ENCODE results near the gene PRKAG3. TPM values are rescaled to one million over a fixed set of nuclear protein-coding genes. Genes with fewer than 3 reads are reported as not detected.
A peak's percentile ranks its signal among the peaks of the same experiment; 100 is the strongest.

The PRKAG3 gene
- total RNA-seq, 6 donors from 2014 or later = not detected

- Histone ChIP-seq H3K9me3 (no peaks in the 10 kb centered on the region), H3K4me1 (peaks cover 7 to 14% (median 11%) of the 10 kb centered on the region in 4 donors), H3K36me3 (no peaks in the 10 kb centered on the region), H3K27me3 (peaks cover 0 to 29% (median 16%) of the 10 kb centered on the region in 4 donors), H3K27ac (no peak overlapping the region), H3K4me3 (no peak overlapping the region)
- ATAC-seq (ENCODE audit: low FRiP score in 2 of 2) = no peak
- TF ChIP-seq EP300 (IDR thresholded peaks at IDR 0.05) (no peak), POLR2A (IDR thresholded peaks at IDR 0.05) (no peak), CTCF (IDR thresholded peaks at IDR 0.05) (no peak), POLR2AphosphoS5 (IDR thresholded peaks at IDR 0.05) (no peak)
- 37 to 38% methylated on average over 5 of the region's 5 CpGs for WGBS, 2 donors
- DNase-seq = no peak
Measured at GRCh38 chr2:218854860-218855259, 23.3 kb upstream of the PRKAG3 start.

GRCh38 chr2:218853766-218854165 is 22.2 kb upstream of the PRKAG3 start:
- Histone ChIP-seq H3K36me3 (no peaks in the 10 kb centered on the region), H3K9me3 (no peaks in the 10 kb centered on the region), H3K27ac (no peak overlapping the region), H3K27me3 (peaks cover 0 to 20% (median 7%) of the 10 kb centered on the region in 4 donors), H3K4me3 (no peak overlapping the region), H3K4me1 (peaks cover 0 to 4% (median under 1%) of the 10 kb centered on the region in 4 donors)
- ATAC-seq (ENCODE audit: low FRiP score in 2 of 2) = no peak
- TF ChIP-seq POLR2AphosphoS5 (IDR thresholded peaks at IDR 0.05) (no peak), POLR2A (IDR thresholded peaks at IDR 0.05) (no peak), EP300 (IDR thresholded peaks at IDR 0.05) (no peak), CTCF (IDR thresholded peaks at IDR 0.05) (no peak)
- no peak for DNase-seq
- WGBS, 2 donors = 33 to 37% methylated on average over 5 of the region's 5 CpGs

- Histone ChIP-seq H3K27ac (no peak overlapping the region), H3K4me1 (peaks cover 0 to 4% (median 0%) of the 10 kb centered on the region in 4 donors), H3K36me3 (no peaks in the 10 kb centered on the region), H3K27me3 (peaks cover 0 to 13% (median 4%) of the 10 kb centered on the region in 4 donors), H3K4me3 (no peak overlapping the region), H3K9me3 (no peaks in the 10 kb centered on the region)
- WGBS, 2 donors = 19 to 23% methylated on average over 14 to 16 of the region's 16 CpGs
- ATAC-seq (ENCODE audit: low FRiP score in 2 of 2) (peak in 1 of 2 donors; percentile 77), DNase-seq (peak in 1 of 2 donors; percentile 54)
- TF ChIP-seq EP300 (IDR thresholded peaks at IDR 0.05) (no peak), CTCF (IDR thresholded peaks at IDR 0.05) (peak; percentile 45 to 74 (median 67)), POLR2AphosphoS5 (IDR thresholded peaks at IDR 0.05) (no peak), POLR2A (IDR thresholded peaks at IDR 0.05) (no peak)
Measured at GRCh38 chr2:218852911-218853667, 21.5 kb upstream of the PRKAG3 start.

GRCh38 chr2:218851286-218851685 is 19.7 kb upstream of the PRKAG3 start:
- Histone ChIP-seq H3K27ac (no peak overlapping the region), H3K4me1 (peaks cover 0 to 7% (median 2%) of the 10 kb centered on the region in 4 donors), H3K4me3 (no peak overlapping the region), H3K36me3 (no peaks in the 10 kb centered on the region), H3K27me3 (peaks cover 0 to 5% (median 0%) of the 10 kb centered on the region in 4 donors), H3K9me3 (no peaks in the 10 kb centered on the region)
- TF ChIP-seq POLR2AphosphoS5 (IDR thresholded peaks at IDR 0.05) (no peak), CTCF (IDR thresholded peaks at IDR 0.05) (no peak), POLR2A (IDR thresholded peaks at IDR 0.05) (no peak), EP300 (IDR thresholded peaks at IDR 0.05) (no peak)
- 38 to 68% methylated on average over 2 to 3 of the region's 3 CpGs for WGBS, 2 donors
- ATAC-seq (ENCODE audit: low FRiP score in 2 of 2) (no peak), DNase-seq (no peak)
